HCT116 (cell line): ENCODE results near the gene ZBTB20. TPM values are rescaled to one million over a fixed set of nuclear protein-coding genes. Genes with fewer than 3 reads are reported as not detected.

Experiments used
- ATAC-seq: fragments of 200-7000 bp; cut with Tn5 transposase; 2 replicates; pipeline ENCODE4 v1.9.1; 2020; ENCODE audit warnings: mild to moderate bottlenecking, moderate library complexity
- BruUV-seq: library from RNA; stranded (reverse); fragments of 400-500 nt; replicated peaks from 2 replicates; lab custom pipeline; 2021; lab: Mats Ljungman, UMichigan
- CTCF ChIA-PET: fragments of 300-600 bp; sonication (Branson Sonifier 250); formaldehyde crosslinking; loops from one replicate; lab custom pipeline; 2021; ENCODE audit warnings: antibody characterized with exemption; lab: Charles Lee
- POLR2A ChIA-PET: fragments of 300-600, 350-600 bp; sonication (Branson Sonifier 250); formaldehyde crosslinking; loops from one replicate; lab custom pipeline; 2021; ENCODE audit warnings: antibody characterized with exemption; lab: Charles Lee
- RAD21 ChIA-PET, 2 experiments: fragments of 300-600 bp; sonication (Branson Sonifier 250); formaldehyde crosslinking; loops; one replicate each; lab custom pipeline; 2023; ENCODE audit warnings: low total read pairs in 2 of 2; ENCODE audit not compliant: uncharacterized antibody in 2 of 2, unreplicated experiment in 2 of 2, low non-redundant PET in 1 of 2; lab: Charles Lee
- DNase-seq: peaks from one replicate; pipeline ENCODE4 v3.0.0-alpha.2; 2010; ENCODE audit warnings: low read depth, low spot score
- H2AFZ ChIP-seq: fragments of 200-600 bp; shearing (Covaris generic), sonication (generic); 2 replicates; pipeline ENCODE4 v1.6.1; 2017; ENCODE audit warnings: low read depth, mixed run types, mixed read lengths, antibody characterized with exemption, low read length; ENCODE audit not compliant: poor library complexity, severe bottlenecking
- H3K27ac ChIP-seq: 2 replicates; pipeline ENCODE4 v1.5.1; 2012; ENCODE audit warnings: low read depth, low read length
- H3K27me3 ChIP-seq: fragments of 200-600 bp; sonication (generic); 2 replicates; pipeline ENCODE4 v1.6.1; 2016; ENCODE audit warnings: mixed run types, low read length, mixed read lengths; ENCODE audit not compliant: insufficient read depth
- H3K36me3 ChIP-seq, 2 experiments: fragments of 200-500 bp in 1 of 2; fragments of 200-600 bp in 1 of 2; sonication (Bioruptor generic) in 1 of 2; sonication (generic) in 1 of 2; 2 replicates each; pipeline versions ENCODE4 v1.5.1 to v1.6.1; 2014 to 2016; ENCODE audit warnings: low read length in 2 of 2, inconsistent platforms in 1 of 2, mixed read lengths in 1 of 2, mixed run types in 1 of 2; ENCODE audit not compliant: insufficient read depth in 2 of 2, control insufficient read depth in 1 of 2
- H3K4me1 ChIP-seq, 2 experiments: fragments of 200-600 bp in 1 of 2; sonication (generic) in 1 of 2; 2 replicates each; pipeline versions ENCODE4 v1.5.1 to v1.6.1; 2012 to 2017; ENCODE audit warnings: low read length in 2 of 2, inconsistent platforms in 1 of 2, mild to moderate bottlenecking in 1 of 2, mixed read lengths in 1 of 2, mixed run types in 1 of 2, moderate library complexity in 1 of 2; ENCODE audit not compliant: insufficient read depth in 2 of 2, control insufficient read depth in 1 of 2
- H3K4me2 ChIP-seq: fragments of 200-600 bp; sonication (generic); 2 replicates; pipeline ENCODE4 v1.6.1; 2017; ENCODE audit warnings: mixed run types, low read length, mixed read lengths
- H3K4me3 ChIP-seq, 2 experiments: fragments of 200-600 bp in 1 of 2; sonication (generic) in 1 of 2; replicated peaks in 1 of 2; 2 replicates each; pipeline ENCODE4 v1.5.1; 2011 to 2016; ENCODE audit warnings: low read length in 2 of 2, control low read depth in 1 of 2, low read depth in 1 of 2, mild to moderate bottlenecking in 1 of 2, mixed read lengths in 1 of 2, mixed run types in 1 of 2
- H3K79me2 ChIP-seq: fragments of 200-600 bp; sonication (generic); 2 replicates; pipeline ENCODE4 v1.6.1; 2017; ENCODE audit warnings: mild to moderate bottlenecking, mixed run types, low read length, moderate library complexity, mixed read lengths; ENCODE audit not compliant: insufficient read depth
- H3K9ac ChIP-seq: fragments of 200-600 bp; sonication (generic); 2 replicates; pipeline ENCODE4 v1.6.1; 2016; ENCODE audit warnings: low read length, mixed read lengths
- H3K9me2 ChIP-seq: fragments of 200-600 bp; sonication (generic), shearing (Covaris generic); 2 replicates; pipeline ENCODE4 v1.6.1; 2017; ENCODE audit warnings: mixed run types, mild to moderate bottlenecking, moderate library complexity; ENCODE audit not compliant: insufficient read depth
- H3K9me3 ChIP-seq, 2 experiments: fragments of 200-500 bp in 1 of 2; fragments of 200-600 bp in 1 of 2; sonication (Bioruptor generic) in 1 of 2; sonication (generic) in 1 of 2; 2 replicates each; pipeline ENCODE4 v1.6.1; 2014 to 2017; ENCODE audit warnings: low read length in 2 of 2, mixed read lengths in 2 of 2, inconsistent platforms in 1 of 2, low read depth in 1 of 2, mild to moderate bottlenecking in 1 of 2, mixed run types in 1 of 2, moderate library complexity in 1 of 2; ENCODE audit not compliant: control insufficient read depth in 1 of 2, insufficient read depth in 1 of 2
- H4K20me1 ChIP-seq: fragments of 200-600 bp; sonication (generic), shearing (Covaris generic); 2 replicates; pipeline ENCODE4 v1.6.1; 2017; ENCODE audit warnings: mixed run types, mild to moderate bottlenecking, moderate library complexity; ENCODE audit not compliant: insufficient read depth
- ATF3 ChIP-seq: IDR thresholded peaks from 2 replicates; pipeline ENCODE4 v1.6.1; 2012
- CBX3 ChIP-seq: IDR thresholded peaks from 2 replicates; pipeline ENCODE4 v1.6.1; 2012; ENCODE audit warnings: low read depth
- CEBPB ChIP-seq: IDR thresholded peaks from 2 replicates; pipeline ENCODE4 v1.6.1; 2012; ENCODE audit warnings: low read depth
- CTCF ChIP-seq, 3 experiments: fragments of 200-600 bp in 1 of 3; sonication (generic) in 1 of 3; IDR thresholded peaks in 2 of 3; conservative IDR thresholded peaks in 1 of 3; 2 replicates each; pipeline ENCODE4 v1.5.1; 2012 to 2017; ENCODE audit warnings: low read depth in 2 of 3, low read length in 2 of 3, antibody characterized with exemption in 1 of 3, borderline replicate concordance in 1 of 3, control low read depth in 1 of 3, mild to moderate bottlenecking in 1 of 3, mixed read lengths in 1 of 3, mixed run types in 1 of 3, moderate library complexity in 1 of 3; ENCODE audit not compliant: insufficient read depth in 1 of 3
- ELF1 ChIP-seq: IDR thresholded peaks from 2 replicates; pipeline ENCODE4 v1.6.1; 2012; ENCODE audit warnings: low read depth, borderline replicate concordance
- EZH2 ChIP-seq: fragments of 200-600 bp; sonication (generic); IDR thresholded peaks from 2 replicates; pipeline ENCODE4 v1.6.1; 2017; ENCODE audit warnings: antibody characterized with exemption, mixed run types
- FOSL1 ChIP-seq: IDR thresholded peaks from 2 replicates; pipeline ENCODE4 v1.6.1; 2012; ENCODE audit warnings: low read depth
- MAX ChIP-seq: IDR thresholded peaks from 2 replicates; pipeline ENCODE4 v1.6.1; 2012
- RAD21 ChIP-seq: IDR thresholded peaks from 2 replicates; pipeline ENCODE4 v1.6.1; 2012; ENCODE audit warnings: low read depth, mild to moderate bottlenecking
- SIN3A ChIP-seq: IDR thresholded peaks from 2 replicates; pipeline ENCODE4 v1.6.1; 2012; ENCODE audit warnings: low read depth
- SRF ChIP-seq: IDR thresholded peaks from 2 replicates; pipeline ENCODE4 v1.6.1; 2012; ENCODE audit warnings: low read depth
- ZBTB33 ChIP-seq: IDR thresholded peaks from 2 replicates; pipeline ENCODE4 v1.6.1; 2011; ENCODE audit warnings: mild to moderate bottlenecking, low read length, moderate library complexity; ENCODE audit not compliant: insufficient replicate concordance; ENCODE audit errors: extremely low read depth
- ZNF274 ChIP-seq: fragments of 200-500 bp; sonication (Bioruptor generic); IDR thresholded peaks from 2 replicates; pipeline ENCODE4 v1.6.1; 2014; ENCODE audit warnings: mild to moderate bottlenecking, low read depth, low read length, inconsistent platforms
- intact Hi-C: fragments of 100-400 bp; cut with micrococcal nuclease; formaldehyde crosslinking; loops from 2 replicates; pipeline ENCODE4 v1.10.0; 2022
- total RNA-seq: library from RNA; stranded (reverse); gene quantifications from one replicate; pipeline ENCODE4 v1.2.1, GENCODE V29; 2021; ENCODE audit not compliant: unreplicated experiment

The ZBTB20 gene
- total RNA-seq, 1 experiment from 2014 or later: 42.1 TPM

GRCh38 chr3:114378760-114379159 is 768.3 kb downstream of the ZBTB20 start (continued):
- TF ChIP-seq ZBTB33 (no peak), ATF3 (no peak), CEBPB (no peak)
- TF ChIP-seq, all 23 proteins: peak for 0

- Histone ChIP-seq H3K9me2 (no peaks in the 10 kb centered on the region), H3K36me3 (peaks cover 2 to 26% of the 10 kb centered on the region in 2 experiments; a peak in 1 of 4 replicates), H3K27ac (no peak overlapping the region), H3K9ac (no peak overlapping the region), H3K4me1 (peaks cover 17 to 29% of the 10 kb centered on the region in 2 experiments; a peak in 3 of 4 replicates), H3K9me3 (no peaks in the 10 kb centered on the region), H3K79me2 (peaks cover 26% of the 10 kb centered on the region; the same call in 1 of the 2 replicates), H3K27me3 (no peaks in the 10 kb centered on the region)
- no peak for DNase-seq
- BruUV-seq: no TSS peak
- RAD21 ChIA-PET: no interaction called here
- no peak for TF ChIP-seq CBX3
- no peak for TF ChIP-seq FOSL1
- TF ChIP-seq RAD21: no peak
- no peak for TF ChIP-seq ZNF274
- TF ChIP-seq SIN3A: no peak
- no peak for TF ChIP-seq CTCF (IDR thresholded peaks at IDR 0.05 in 2 of 3, conservative IDR thresholded peaks at IDR 0.05 in 1 of 3; ENCODE audit: borderline replicate concordance in 1 of 3, insufficient read depth in 1 of 3, low read depth in 2 of 3, low read length in 2 of 3)
- TF ChIP-seq CEBPB: no peak
- no peak for TF ChIP-seq SRF
- TF ChIP-seq ELF1: no peak
- TF ChIP-seq EZH2: no peak
- no peak for TF ChIP-seq MAX
- no peak for TF ChIP-seq ZBTB33
- TF ChIP-seq, all 23 proteins: peak for 0
- Histone ChIP-seq H2AFZ (no peak overlapping the region), H4K20me1 (no peaks in the 10 kb centered on the region), H3K4me2 (no peak overlapping the region), H3K4me3 (no peak overlapping the region)
- ChIA-PET CTCF (no interaction called here), POLR2A (no interaction called here)
- intact Hi-C loops: no loop called here
- ATAC-seq: no peak
These were observed 769.7 kb downstream of the ZBTB20 start for GRCh38 chr3:114377426-114377825.
